GM19035 (cell line): Measurements from ENCODE around the gene GADL1.

ENCODE experiments used
- ATAC-seq: cut with Tn5 transposase; IDR thresholded peaks from one replicate; pipeline ENCODE4 v1.9.1; 2021; ENCODE audit not compliant: unreplicated experiment

Gene GADL1

GRCh38 chr3:30680789-30681648, 213.4 kb downstream of the GADL1 start:
- no peak for ATAC-seq

GRCh38 chr3:30679045-30679444, 215.4 kb downstream of the GADL1 start:
- ATAC-seq = no peak

- no peak for ATAC-seq
These were observed 217.1 kb downstream of the GADL1 start for GRCh38 chr3:30677347-30677685.

- ATAC-seq = no peak
These were observed 217.8 kb downstream of the GADL1 start for GRCh38 chr3:30676424-30677346.
